Measurements from ENCODE around the gene PTPRM. TPM values are rescaled to one million over a fixed set of nuclear protein-coding genes. Genes with fewer than 3 reads are reported as not detected.

The PTPRM gene
- total and polyA plus RNA-seq, 2 of the 8 experiments (the other 6 are each of a cell fraction or from before 2014, with no cell fraction given), result 4.1 to 7.0 TPM

GRCh38 chr18:8139127-8139527, 572.0 kb downstream of the PTPRM start:
- Histone ChIP-seq H4K91ac (replicated peaks; ENCODE audit: insufficient read length, low read length) (no peak overlapping the region), H3K56ac (replicated peaks; ENCODE audit: insufficient read length, low read depth, low read length) (no peak overlapping the region), H4K5ac (ENCODE audit: insufficient read length, low read depth, low read length) (no peak overlapping the region), H3K36me3 (ENCODE audit: control insufficient read depth in 2 of 4, insufficient read depth in 4 of 4, low read length in 3 of 4) (no peaks in the 10 kb centered on the region), H3K27ac (ENCODE audit: low read depth, low read length) (no peak overlapping the region), H3K4me1 (replicated peaks in 1 of 4; ENCODE audit: control insufficient read depth in 3 of 4, insufficient read depth in 4 of 4, low read length in 3 of 4) (0 out of 7 replicates have a peak, but pooled peaks cover 0 to 2% (median 0%) of the 10 kb centered on the region in 4 experiments), H3K27me3 (replicated peaks in 1 of 4; ENCODE audit: control insufficient read depth in 3 of 4, extremely low read depth in 1 of 4, insufficient read depth in 3 of 4, low read length in 3 of 4) (peaks cover 0 to 1% (median 0%) of the 10 kb centered on the region in 4 experiments; a peak in 1 of 7 replicates), H2BK12ac (ENCODE audit: low read depth, low read length) (no peak overlapping the region), H3K4me3 (ENCODE audit: extremely low read depth in 1 of 4, insufficient read depth in 2 of 4, low read depth in 3 of 4, low read length in 4 of 4) (no peak overlapping the region), H2BK5ac (ENCODE audit: low read depth, low read length) (no peak overlapping the region), H2BK120ac (replicated peaks; ENCODE audit: low read depth, low read length) (no peak overlapping the region), H3K23me2 (ENCODE audit: low read depth, low read length) (no peaks in the 10 kb centered on the region), H3K79me2 (ENCODE audit: control insufficient read depth in 1 of 2, insufficient read depth in 2 of 2, low read length in 2 of 2) (no peaks in the 10 kb centered on the region), H4K20me1 (replicated peaks in 1 of 2; ENCODE audit: control insufficient read depth in 1 of 2, insufficient read depth in 2 of 2, low read length in 2 of 2) (no peaks in the 10 kb centered on the region), H3K14ac (ENCODE audit: insufficient read length) (no peak overlapping the region), H2BK15ac (ENCODE audit: low read length) (peak overlapping the region; percentile 88), H3K4me2 (ENCODE audit: insufficient read depth in 1 of 2, low read depth in 2 of 2, low read length in 2 of 2) (no peak overlapping the region), H3K4ac (replicated peaks; ENCODE audit: insufficient read length, low read depth, low read length) (no peak overlapping the region), H2BK20ac (ENCODE audit: low read length) (no peak overlapping the region), H2AK5ac (ENCODE audit: low read depth, low read length) (no peak overlapping the region), H3K79me1 (ENCODE audit: low read depth, low read length) (no peaks in the 10 kb centered on the region), H4K8ac (ENCODE audit: extremely low read depth, insufficient read depth, low read length) (no peak overlapping the region), H3K23ac (ENCODE audit: insufficient read length) (no peak overlapping the region), H3K9ac (replicated peaks in 1 of 4; ENCODE audit: extremely low read depth in 1 of 4, low read depth in 3 of 4, low read length in 3 of 4) (no peak overlapping the region), H3K9me3 (ENCODE audit: insufficient read depth in 2 of 2, low read depth in 1 of 2, low read length in 1 of 2) (no peaks in the 10 kb centered on the region), H2AFZ (ENCODE audit: low read length) (no peak overlapping the region), H3K18ac (ENCODE audit: extremely low read depth, low read length) (no peak overlapping the region)
- FAIRE-seq (no peak), DNase-seq (ENCODE audit: low read depth in 1 of 2, low spot score in 2 of 2) (no peak)
- 78% methylated on average over 10 of the region's 10 CpGs; no CpG with 5 or more reads in 1 of the 2 experiments for WGBS, 2 experiments (ENCODE audit: extremely low coverage in 1 of 2, insufficient coverage in 1 of 2, insufficient read length in 1 of 2, insufficient replicate concordance in 2 of 2, low coverage in 1 of 2, low lambda C conversion rate in 2 of 2, missing lambda C conversion rate in 1 of 2)
- TF ChIP-seq GABPA (IDR thresholded peaks at IDR 0.05; ENCODE audit: borderline replicate concordance, insufficient read depth, low read length) (no peak), SRF (IDR thresholded peaks at IDR 0.05; ENCODE audit: low read depth, low read length) (no peak), POLR2A (IDR thresholded peaks at IDR 0.05; ENCODE audit: control extremely low read depth in 1 of 2, low read depth in 2 of 2, low read length in 2 of 2) (no peak)
- CTCF ChIA-PET (ENCODE audit: partially characterized antibody), result no interaction called here
- POLR2A ChIA-PET (ENCODE audit: partially characterized antibody), result no interaction called here
